Liver (tissue), 9 donors: ENCODE data around the gene CRYAA. TPM values are rescaled to one million over a fixed set of nuclear protein-coding genes. Genes with fewer than 3 reads are reported as not detected.

Source experiments
- DNase-seq: peaks from one replicate; pipeline ENCODE4 v3.0.0-alpha.2; 2017; ENCODE audit warnings: low spot score
- H3K27ac ChIP-seq, 2 donors: one replicate each; pipeline ENCODE4 v1.7.0; 2013; ENCODE audit warnings: inconsistent platforms in 2 of 2, low read length in 2 of 2, control low read depth in 1 of 2, low read depth in 1 of 2, mild to moderate bottlenecking in 1 of 2
- H3K27me3 ChIP-seq, 4 donors: one replicate each; pipeline versions ENCODE4 v1.6.1 to v1.7.0; 2013; ENCODE audit warnings: low read length in 3 of 4, inconsistent platforms in 1 of 4, mild to moderate bottlenecking in 1 of 4, moderate library complexity in 1 of 4; ENCODE audit not compliant: control insufficient read depth in 4 of 4, insufficient read depth in 4 of 4
- H3K36me3 ChIP-seq, 4 donors: one replicate each; pipeline versions ENCODE4 v1.6.1 to v1.7.0; 2013; ENCODE audit warnings: low read length in 3 of 4, mild to moderate bottlenecking in 3 of 4, low read depth in 1 of 4, moderate library complexity in 1 of 4; ENCODE audit not compliant: control insufficient read depth in 4 of 4, insufficient read depth in 3 of 4
- H3K4me1 ChIP-seq, 4 donors: one replicate each; pipeline versions ENCODE4 v1.6.1 to v1.7.0; 2013; ENCODE audit warnings: low read length in 3 of 4, mild to moderate bottlenecking in 3 of 4, moderate library complexity in 1 of 4; ENCODE audit not compliant: control insufficient read depth in 4 of 4, insufficient read depth in 4 of 4
- H3K4me3 ChIP-seq, 3 donors: one replicate each; pipeline versions ENCODE4 v1.6.1 to v1.7.0; 2013; ENCODE audit warnings: low read length in 3 of 3, control low read depth in 1 of 3, low read depth in 1 of 3, mild to moderate bottlenecking in 1 of 3
- H3K9ac ChIP-seq, 2 donors: one replicate each; pipeline ENCODE4 v1.7.0; 2013; ENCODE audit warnings: low read length in 2 of 2, mild to moderate bottlenecking in 2 of 2, moderate library complexity in 2 of 2, control low read depth in 1 of 2, low read depth in 1 of 2
- H3K9me3 ChIP-seq, 4 donors: one replicate each; pipeline versions ENCODE4 v1.6.1 to v1.7.0; 2013; ENCODE audit warnings: low read length in 3 of 4; ENCODE audit not compliant: control insufficient read depth in 4 of 4
- CTCF ChIP-seq: fragments of 150-350 bp; IDR thresholded peaks from 2 replicates; pipeline ENCODE4 v1.5.1; 2017; ENCODE audit warnings: improper control_type of control experiment, low read depth, low read length; ENCODE audit not compliant: missing input control
- EGR1 ChIP-seq, 2 donors: IDR thresholded peaks; 2 replicates each; pipeline ENCODE4 v1.6.1; 2016 to 2018; ENCODE audit warnings: antibody characterized with exemption in 2 of 2, low read depth in 2 of 2
- FOXA1 ChIP-seq: IDR thresholded peaks from 2 replicates; pipeline ENCODE4 v1.6.1; 2016; ENCODE audit warnings: antibody characterized with exemption
- FOXA2 ChIP-seq: IDR thresholded peaks from 2 replicates; pipeline ENCODE4 v1.6.1; 2016; ENCODE audit warnings: antibody characterized with exemption
- GABPA ChIP-seq, 2 donors: IDR thresholded peaks in 1 of 2; conservative IDR thresholded peaks in 1 of 2; 2 replicates each; pipeline ENCODE4 v1.6.1; 2016; ENCODE audit warnings: antibody characterized with exemption in 2 of 2, mild to moderate bottlenecking in 1 of 2, moderate library complexity in 1 of 2
- HNF4A ChIP-seq, 2 donors: conservative IDR thresholded peaks; 2 replicates each; pipeline ENCODE4 v1.6.1; 2016; ENCODE audit warnings: antibody characterized with exemption in 2 of 2, mild to moderate bottlenecking in 2 of 2
- JUND ChIP-seq, 2 donors: IDR thresholded peaks; 2 replicates each; pipeline ENCODE4 v1.6.1; 2016; ENCODE audit warnings: antibody characterized with exemption in 2 of 2
- MAX ChIP-seq: IDR thresholded peaks from 2 replicates; pipeline ENCODE4 v1.6.1; 2016; ENCODE audit warnings: antibody characterized with exemption
- NR2F2 ChIP-seq: IDR thresholded peaks from 2 replicates; pipeline ENCODE4 v1.6.1; 2016; ENCODE audit warnings: antibody characterized with exemption
- RAD21 ChIP-seq, 2 donors: IDR thresholded peaks; 2 replicates each; pipeline ENCODE4 v1.6.1; 2016; ENCODE audit warnings: antibody characterized with exemption in 2 of 2, mild to moderate bottlenecking in 2 of 2
- RXRA ChIP-seq, 2 donors: IDR thresholded peaks; 2 replicates each; pipeline ENCODE4 v1.6.1; 2017 to 2018; ENCODE audit warnings: antibody characterized with exemption in 2 of 2, mild to moderate bottlenecking in 1 of 2
- SP1 ChIP-seq: IDR thresholded peaks from 2 replicates; pipeline ENCODE4 v1.6.1; 2018; ENCODE audit warnings: antibody characterized with exemption, mild to moderate bottlenecking
- TAF1 ChIP-seq: conservative IDR thresholded peaks from 2 replicates; pipeline ENCODE4 v1.6.1; 2016; ENCODE audit warnings: antibody characterized with exemption, mild to moderate bottlenecking
- YY1 ChIP-seq: IDR thresholded peaks from 2 replicates; pipeline ENCODE4 v1.6.1; 2016; ENCODE audit warnings: antibody characterized with exemption, mild to moderate bottlenecking
- WGBS: extraction: QIAGEN DNeasy Blood & Tissue Kit; methylation state at CpG from one replicate; pipeline ENCODE4 v1.1.7; 2013; 5-methylcytosine and 5-hydroxymethylcytosine counted together
- polyA plus RNA-seq, 2 donors: library from polyadenylated mRNA; stranded (reverse) in 1 of 2; unstranded in 1 of 2; fragments of 200-250 nt in 1 of 2; fragments of >200 nt in 1 of 2; fragmentation: Nextera tagmentation in 1 of 2; extraction: Ambion mirVana in 1 of 2; gene quantifications; one replicate each; pipeline versions ENCODE4 v1.2.1 to v1.2.3, GENCODE V29; 2013 to 2015
- total RNA-seq, 2 donors: library from RNA; depleted of rRNA; stranded (reverse); fragments of >200 nt; gene quantifications; one replicate each; pipeline ENCODE4 v1.2.3, GENCODE V29; 2014
- TF ChIP-seq, protein P1 (sequence below): IDR thresholded peaks from 2 replicates; pipeline ENCODE4 v1.6.1; 2016; ENCODE audit warnings: antibody characterized with exemption, mild to moderate bottlenecking
- TF ChIP-seq, protein P2 (sequence below): IDR thresholded peaks from 2 replicates; pipeline ENCODE4 v1.6.1; 2016; ENCODE audit warnings: antibody characterized with exemption
- donor health status: healthy.
- donor health status: healthy.
- donor health status: healthy.
- donor health status: healthy.
- donor health status: healthy.

The CRYAA gene
- total and polyA plus RNA-seq, 4 donors, result 0.57 to 1.9 (median 0.84) TPM; not detected in 1

DNA sequence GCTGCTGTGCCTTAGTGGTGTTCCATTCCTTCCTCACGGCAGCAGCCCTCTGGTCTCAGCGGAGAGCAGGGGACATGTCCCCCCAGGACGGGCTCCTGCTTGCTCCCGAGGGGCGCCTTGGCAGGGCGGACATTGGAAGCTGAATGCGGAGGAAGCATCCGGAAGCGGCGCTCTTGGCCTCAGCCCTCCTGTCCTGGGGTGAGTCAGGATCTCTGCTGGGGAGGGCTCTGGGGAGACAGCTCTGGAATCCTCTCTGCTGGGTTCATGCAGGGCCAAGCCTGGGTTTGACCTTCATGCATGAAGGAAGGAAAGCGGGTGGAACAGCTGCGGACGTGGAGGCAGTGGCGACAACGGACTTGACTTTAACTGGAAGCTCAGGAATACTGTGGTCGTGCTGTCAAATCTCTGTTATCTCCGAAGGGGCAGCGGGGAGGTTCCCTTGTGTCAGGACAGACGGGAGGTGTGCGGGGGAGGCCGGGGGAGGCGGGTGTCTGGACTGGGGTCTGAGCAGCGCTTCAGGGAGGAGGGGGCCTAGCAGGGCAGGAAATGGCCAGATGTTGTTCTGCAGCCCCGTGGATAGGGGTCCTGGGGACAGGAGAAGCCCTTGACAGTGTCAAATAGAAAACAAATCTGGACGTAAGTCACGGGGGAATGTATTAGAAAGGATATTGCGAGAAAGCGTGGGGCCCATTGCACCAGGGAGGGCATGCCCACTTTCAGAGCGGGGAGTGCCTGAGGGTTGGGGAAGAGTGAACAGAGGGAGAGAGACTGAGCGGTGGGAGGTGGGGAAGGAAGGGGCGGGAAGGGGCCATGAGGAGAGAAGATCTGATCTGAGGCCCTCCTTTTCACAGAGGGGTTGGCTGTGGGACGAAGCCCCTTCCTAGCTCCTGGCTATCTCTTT is 26.6 kb downstream of the CRYAA start:
- 79% methylated on average over 32 of the region's 32 CpGs for WGBS
- Histone ChIP-seq H3K27me3 (no peaks in the 10 kb centered on the region), H3K4me1 (no peaks in the 10 kb centered on the region), H3K9ac (no peak overlapping the region), H3K4me3 (no peak overlapping the region), H3K36me3 (no peaks in the 10 kb centered on the region), H3K27ac (peak overlapping the region; percentile 62 to 64), H3K9me3 (no peaks in the 10 kb centered on the region)
- no peak for DNase-seq
- TF ChIP-seq RXRA (IDR thresholded peaks at IDR 0.05) (peak; percentile 53 to 58), TAF1 (no peak), SP1 (peak; percentile 14), NR2F2 (peak; percentile 68)

GRCh38 chr21:43196826-43197225 is 28.0 kb downstream of the CRYAA start:
- no peak for DNase-seq
- Histone ChIP-seq H3K27ac (no peak overlapping the region), H3K9ac (no peak overlapping the region), H3K9me3 (peaks cover 0 to 9% (median 5%) of the 10 kb centered on the region in 4 donors), H3K4me1 (no peaks in the 10 kb centered on the region), H3K27me3 (no peaks in the 10 kb centered on the region), H3K4me3 (no peak overlapping the region), H3K36me3 (no peaks in the 10 kb centered on the region)
- WGBS, result 85% methylated on average over 6 of the region's 6 CpGs
- TF ChIP-seq JUND (IDR thresholded peaks at IDR 0.05), result no peak
- TF ChIP-seq TAF1, result no peak

DNA sequence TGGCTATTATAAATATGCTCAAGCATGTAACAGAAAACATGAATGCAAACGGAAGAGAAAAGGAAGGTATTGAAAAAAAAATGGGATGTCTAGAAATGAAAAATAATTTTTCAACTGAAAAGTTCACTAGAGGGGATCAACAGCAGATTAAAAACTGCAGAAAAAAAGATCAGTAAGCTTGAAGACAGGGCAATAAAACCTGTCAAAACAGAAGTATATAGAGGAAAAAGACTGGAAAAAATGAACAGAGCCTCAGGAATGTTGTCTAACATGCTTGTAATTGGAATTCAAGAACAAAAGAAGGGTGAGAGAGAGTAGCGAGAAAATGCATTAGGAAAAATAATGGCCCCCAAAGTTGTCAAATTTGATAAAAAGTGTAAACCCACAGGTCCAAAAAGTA is 29.6 kb downstream of the CRYAA start:
- no peaks in the 10 kb centered on the region for H3K27me3 ChIP-seq
- H3K27ac ChIP-seq, result no peak overlapping the region
- TF ChIP-seq, protein P1, sequence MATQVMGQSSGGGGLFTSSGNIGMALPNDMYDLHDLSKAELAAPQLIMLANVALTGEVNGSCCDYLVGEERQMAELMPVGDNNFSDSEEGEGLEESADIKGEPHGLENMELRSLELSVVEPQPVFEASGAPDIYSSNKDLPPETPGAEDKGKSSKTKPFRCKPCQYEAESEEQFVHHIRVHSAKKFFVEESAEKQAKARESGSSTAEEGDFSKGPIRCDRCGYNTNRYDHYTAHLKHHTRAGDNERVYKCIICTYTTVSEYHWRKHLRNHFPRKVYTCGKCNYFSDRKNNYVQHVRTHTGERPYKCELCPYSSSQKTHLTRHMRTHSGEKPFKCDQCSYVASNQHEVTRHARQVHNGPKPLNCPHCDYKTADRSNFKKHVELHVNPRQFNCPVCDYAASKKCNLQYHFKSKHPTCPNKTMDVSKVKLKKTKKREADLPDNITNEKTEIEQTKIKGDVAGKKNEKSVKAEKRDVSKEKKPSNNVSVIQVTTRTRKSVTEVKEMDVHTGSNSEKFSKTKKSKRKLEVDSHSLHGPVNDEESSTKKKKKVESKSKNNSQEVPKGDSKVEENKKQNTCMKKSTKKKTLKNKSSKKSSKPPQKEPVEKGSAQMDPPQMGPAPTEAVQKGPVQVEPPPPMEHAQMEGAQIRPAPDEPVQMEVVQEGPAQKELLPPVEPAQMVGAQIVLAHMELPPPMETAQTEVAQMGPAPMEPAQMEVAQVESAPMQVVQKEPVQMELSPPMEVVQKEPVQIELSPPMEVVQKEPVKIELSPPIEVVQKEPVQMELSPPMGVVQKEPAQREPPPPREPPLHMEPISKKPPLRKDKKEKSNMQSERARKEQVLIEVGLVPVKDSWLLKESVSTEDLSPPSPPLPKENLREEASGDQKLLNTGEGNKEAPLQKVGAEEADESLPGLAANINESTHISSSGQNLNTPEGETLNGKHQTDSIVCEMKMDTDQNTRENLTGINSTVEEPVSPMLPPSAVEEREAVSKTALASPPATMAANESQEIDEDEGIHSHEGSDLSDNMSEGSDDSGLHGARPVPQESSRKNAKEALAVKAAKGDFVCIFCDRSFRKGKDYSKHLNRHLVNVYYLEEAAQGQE, result no peak
- TF ChIP-seq, protein P2, sequence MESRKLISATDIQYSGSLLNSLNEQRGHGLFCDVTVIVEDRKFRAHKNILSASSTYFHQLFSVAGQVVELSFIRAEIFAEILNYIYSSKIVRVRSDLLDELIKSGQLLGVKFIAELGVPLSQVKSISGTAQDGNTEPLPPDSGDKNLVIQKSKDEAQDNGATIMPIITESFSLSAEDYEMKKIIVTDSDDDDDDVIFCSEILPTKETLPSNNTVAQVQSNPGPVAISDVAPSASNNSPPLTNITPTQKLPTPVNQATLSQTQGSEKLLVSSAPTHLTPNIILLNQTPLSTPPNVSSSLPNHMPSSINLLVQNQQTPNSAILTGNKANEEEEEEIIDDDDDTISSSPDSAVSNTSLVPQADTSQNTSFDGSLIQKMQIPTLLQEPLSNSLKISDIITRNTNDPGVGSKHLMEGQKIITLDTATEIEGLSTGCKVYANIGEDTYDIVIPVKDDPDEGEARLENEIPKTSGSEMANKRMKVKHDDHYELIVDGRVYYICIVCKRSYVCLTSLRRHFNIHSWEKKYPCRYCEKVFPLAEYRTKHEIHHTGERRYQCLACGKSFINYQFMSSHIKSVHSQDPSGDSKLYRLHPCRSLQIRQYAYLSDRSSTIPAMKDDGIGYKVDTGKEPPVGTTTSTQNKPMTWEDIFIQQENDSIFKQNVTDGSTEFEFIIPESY, result no peak
- TF ChIP-seq GABPA (IDR thresholded peaks at IDR 0.05 in 1 of 2, conservative IDR thresholded peaks at IDR 0.05 in 1 of 2), result no peak
- TF ChIP-seq EGR1 (IDR thresholded peaks at IDR 0.05; ENCODE audit: low read depth in 2 of 2), result no peak
- no peak for TF ChIP-seq SP1
- no peak for TF ChIP-seq RAD21 (IDR thresholded peaks at IDR 0.05)
- no peak for TF ChIP-seq YY1
- TF ChIP-seq HNF4A (conservative IDR thresholded peaks at IDR 0.05), result no peak
- no peak for TF ChIP-seq MAX
- no peak for TF ChIP-seq FOXA2
- no peak for TF ChIP-seq CTCF
- no peak for TF ChIP-seq FOXA1
- no peak for DNase-seq
- WGBS, result 96% methylated on average over 2 of the region's 2 CpGs
- no peak overlapping the region for H3K4me3 ChIP-seq
- H3K4me1 ChIP-seq, result no peaks in the 10 kb centered on the region
- no peak overlapping the region for H3K9ac ChIP-seq
- H3K9me3 ChIP-seq, result peaks cover 0 to 9% (median 5%) of the 10 kb centered on the region in 4 donors
- no peaks in the 10 kb centered on the region for H3K36me3 ChIP-seq
